ENCODE results near the gene FAM53A.
"Not testable (repeated sequence)": the region's sequence is repeated elsewhere in the genome, so short reads cannot be mapped to it uniquely, and the experiment has no call there.

FAM53A gene

DNA sequence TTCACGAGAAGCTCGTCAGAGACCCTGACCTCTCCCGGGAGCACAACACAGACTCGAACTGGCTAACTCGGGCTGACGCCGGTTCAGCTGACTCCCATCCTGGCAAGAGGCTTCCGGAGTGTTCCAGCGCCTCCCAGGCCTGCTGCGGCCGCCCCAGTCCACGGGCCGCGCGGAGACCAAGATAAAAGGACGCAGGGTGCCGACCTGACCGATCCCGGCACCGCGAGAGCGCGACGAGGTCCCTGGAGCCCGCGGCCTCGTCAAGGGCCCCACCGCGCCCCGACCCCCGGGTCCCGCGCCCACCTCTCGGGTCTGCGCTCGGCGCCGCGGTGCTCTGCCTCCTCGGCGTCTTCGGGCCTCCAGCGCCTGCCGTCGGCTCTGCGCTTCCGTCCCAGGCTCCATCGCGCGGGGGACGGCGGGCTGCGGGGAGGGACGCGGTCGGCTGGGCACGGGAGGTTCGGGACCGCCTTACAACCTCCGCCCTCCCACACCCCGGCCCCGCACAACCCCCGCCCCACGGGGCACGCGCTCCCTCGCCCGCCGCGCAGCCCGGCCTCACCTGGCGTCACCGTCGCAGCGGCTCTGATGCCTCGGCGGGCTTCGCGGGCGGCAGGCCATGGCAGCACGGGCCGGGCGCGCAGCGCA is 27.6 kb upstream of the FAM53A start:
- in situ Hi-C loops (cut with HindIII; ENCODE audit: low sequenced_read_pairs), result no loop called here
- no peak for DNase-seq (ENCODE audit: low read depth)
- TF ChIP-seq, protein P1, sequence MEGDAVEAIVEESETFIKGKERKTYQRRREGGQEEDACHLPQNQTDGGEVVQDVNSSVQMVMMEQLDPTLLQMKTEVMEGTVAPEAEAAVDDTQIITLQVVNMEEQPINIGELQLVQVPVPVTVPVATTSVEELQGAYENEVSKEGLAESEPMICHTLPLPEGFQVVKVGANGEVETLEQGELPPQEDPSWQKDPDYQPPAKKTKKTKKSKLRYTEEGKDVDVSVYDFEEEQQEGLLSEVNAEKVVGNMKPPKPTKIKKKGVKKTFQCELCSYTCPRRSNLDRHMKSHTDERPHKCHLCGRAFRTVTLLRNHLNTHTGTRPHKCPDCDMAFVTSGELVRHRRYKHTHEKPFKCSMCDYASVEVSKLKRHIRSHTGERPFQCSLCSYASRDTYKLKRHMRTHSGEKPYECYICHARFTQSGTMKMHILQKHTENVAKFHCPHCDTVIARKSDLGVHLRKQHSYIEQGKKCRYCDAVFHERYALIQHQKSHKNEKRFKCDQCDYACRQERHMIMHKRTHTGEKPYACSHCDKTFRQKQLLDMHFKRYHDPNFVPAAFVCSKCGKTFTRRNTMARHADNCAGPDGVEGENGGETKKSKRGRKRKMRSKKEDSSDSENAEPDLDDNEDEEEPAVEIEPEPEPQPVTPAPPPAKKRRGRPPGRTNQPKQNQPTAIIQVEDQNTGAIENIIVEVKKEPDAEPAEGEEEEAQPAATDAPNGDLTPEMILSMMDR (IDR thresholded peaks at IDR 0.05; ENCODE audit: low read depth, low read length, missing control alignments), result no peak
- H3K4me3 ChIP-seq (ENCODE audit: low read depth, low read length), result peak overlapping the region; percentile 72

GRCh38 chr4:1711055-1711570 is 27.0 kb upstream of the FAM53A start:
- in situ Hi-C loops (cut with HindIII; ENCODE audit: low sequenced_read_pairs), result no loop called here
- peak overlapping the region; percentile 72 for H3K4me3 ChIP-seq (ENCODE audit: low read depth, low read length)
- no peak for DNase-seq (ENCODE audit: low read depth)
- TF ChIP-seq, protein P1 (IDR thresholded peaks at IDR 0.05; ENCODE audit: low read depth, low read length, missing control alignments), result no peak

GRCh38 chr4:1708581-1708980 is 24.5 kb upstream of the FAM53A start:
- TF ChIP-seq, protein P1 (IDR thresholded peaks at IDR 0.05; ENCODE audit: low read depth, low read length, missing control alignments), result no peak

DNA sequence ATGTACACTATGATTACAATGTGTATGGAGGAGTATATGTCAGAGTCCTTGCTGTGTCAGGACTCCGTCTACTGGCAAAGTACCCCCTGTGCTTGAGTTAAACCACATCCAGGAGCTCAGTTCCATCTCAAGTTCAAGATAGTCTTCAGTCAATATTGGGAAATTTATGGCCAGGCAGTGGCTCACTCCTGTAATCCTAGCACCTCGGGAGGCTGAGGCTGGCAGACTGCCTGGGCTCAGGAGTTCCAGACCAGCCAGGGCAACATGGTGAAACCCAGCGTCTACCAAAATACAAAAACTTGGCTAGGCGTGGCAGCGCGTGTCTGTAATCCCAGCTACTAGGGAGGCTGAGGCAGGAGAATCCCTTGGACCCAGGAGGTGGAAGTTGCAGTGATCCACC is 22.2 kb upstream of the FAM53A start:
- H3K4me3 ChIP-seq (ENCODE audit: low read depth, low read length), result no peak overlapping the region
- in situ Hi-C loops (cut with HindIII; ENCODE audit: low sequenced_read_pairs), result no loop called here
- TF ChIP-seq, protein P1 (IDR thresholded peaks at IDR 0.05; ENCODE audit: low read depth, low read length, missing control alignments), result no peak
- no peak for DNase-seq (ENCODE audit: low read depth)

More at GRCh38 chr4:1708581-1708980, 24.5 kb upstream of the FAM53A start:
- no peak for DNase-seq (ENCODE audit: low read depth)
- no peak overlapping the region for H3K4me3 ChIP-seq (ENCODE audit: low read depth, low read length)
- in situ Hi-C loops (cut with HindIII; ENCODE audit: low sequenced_read_pairs), result no loop called here

- in situ Hi-C loops (cut with HindIII; ENCODE audit: low sequenced_read_pairs), result no loop called here
- DNase-seq (ENCODE audit: low read depth), result no peak
- TF ChIP-seq, protein P1 (IDR thresholded peaks at IDR 0.05; ENCODE audit: low read depth, low read length, missing control alignments), result no peak
- no peak overlapping the region for H3K4me3 ChIP-seq (ENCODE audit: low read depth, low read length)
Measured at GRCh38 chr4:1705732-1706131, 21.6 kb upstream of the FAM53A start.

DNA sequence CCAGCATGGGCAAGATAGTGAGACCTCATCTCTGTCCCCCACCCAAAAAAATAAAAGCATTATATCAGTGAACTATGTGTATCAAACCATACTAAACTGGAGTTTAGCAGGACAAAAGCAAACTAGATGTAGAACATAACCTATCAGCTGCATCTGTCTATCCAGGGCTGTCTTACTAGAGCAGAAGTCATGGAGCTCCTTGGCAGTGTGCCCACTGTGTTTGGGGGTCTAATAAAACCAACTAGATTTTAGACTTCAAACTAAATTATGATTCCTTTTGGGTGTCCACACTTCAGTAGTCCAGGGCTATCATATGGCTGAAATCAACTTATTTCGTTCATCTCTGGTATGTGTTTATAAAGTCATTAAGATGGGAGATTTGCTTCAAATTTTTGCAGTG is 19.8 kb upstream of the FAM53A start:
- H3K4me3 ChIP-seq (ENCODE audit: low read depth, low read length), result no peak overlapping the region
- in situ Hi-C loops (cut with HindIII; ENCODE audit: low sequenced_read_pairs), result no loop called here
- no peak for DNase-seq (ENCODE audit: low read depth)
- TF ChIP-seq, protein P1 (IDR thresholded peaks at IDR 0.05; ENCODE audit: low read depth, low read length, missing control alignments), result no peak

- H3K4me3 ChIP-seq (ENCODE audit: low read depth, low read length); DNase-seq (ENCODE audit: low read depth); in situ Hi-C loops (cut with HindIII; ENCODE audit: low sequenced_read_pairs): not testable (repeated sequence)
Measured at GRCh38 chr4:1701671-1702070, 17.6 kb upstream of the FAM53A start.

Measured in astrocyte of the cerebellum (primary cell).